NB4 (cell line): Measurements from ENCODE around the gene SLC7A4.

Experiments used
- MYC ChIP-seq: IDR thresholded peaks from 2 replicates; pipeline ENCODE4 v1.6.1; 2011; ENCODE audit warnings: low read depth, low read length
- POLR2A ChIP-seq: IDR thresholded peaks from 2 replicates; pipeline ENCODE4 v1.6.1; 2011; ENCODE audit warnings: mild to moderate bottlenecking; ENCODE audit not compliant: insufficient read length; ENCODE audit errors: extremely low read depth
- TF ChIP-seq, protein P1 (sequence below): IDR thresholded peaks from one replicate; pipeline ENCODE4 v1.5.1; 2012; ENCODE audit warnings: low read depth, low read length
- TF ChIP-seq, protein P2 (sequence below): IDR thresholded peaks from 2 replicates; pipeline ENCODE4 v1.6.1; 2011; ENCODE audit warnings: low read depth, low read length

DNA sequence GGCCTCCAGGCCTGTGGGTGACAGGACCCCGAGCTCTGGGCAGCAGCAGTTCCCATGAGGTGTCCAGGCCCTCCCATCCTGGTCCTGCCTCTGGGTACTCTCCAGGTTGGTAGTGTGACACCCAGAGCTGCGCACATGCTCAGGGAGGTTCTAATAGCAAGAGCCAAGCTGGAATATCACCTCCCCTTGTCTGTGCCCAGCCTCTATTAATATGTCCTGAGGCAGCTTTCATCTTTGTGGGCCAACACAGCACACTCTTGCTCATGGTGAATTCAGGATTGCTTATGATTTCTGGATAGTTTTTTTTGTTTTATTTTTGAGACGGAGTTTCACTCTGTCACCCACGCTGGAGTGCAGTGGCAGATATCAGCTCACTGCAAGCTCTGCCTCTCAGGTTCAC lies 14.0 kb downstream of the SLC7A4 start:
- TF ChIP-seq POLR2A = no peak
- TF ChIP-seq, protein P1, sequence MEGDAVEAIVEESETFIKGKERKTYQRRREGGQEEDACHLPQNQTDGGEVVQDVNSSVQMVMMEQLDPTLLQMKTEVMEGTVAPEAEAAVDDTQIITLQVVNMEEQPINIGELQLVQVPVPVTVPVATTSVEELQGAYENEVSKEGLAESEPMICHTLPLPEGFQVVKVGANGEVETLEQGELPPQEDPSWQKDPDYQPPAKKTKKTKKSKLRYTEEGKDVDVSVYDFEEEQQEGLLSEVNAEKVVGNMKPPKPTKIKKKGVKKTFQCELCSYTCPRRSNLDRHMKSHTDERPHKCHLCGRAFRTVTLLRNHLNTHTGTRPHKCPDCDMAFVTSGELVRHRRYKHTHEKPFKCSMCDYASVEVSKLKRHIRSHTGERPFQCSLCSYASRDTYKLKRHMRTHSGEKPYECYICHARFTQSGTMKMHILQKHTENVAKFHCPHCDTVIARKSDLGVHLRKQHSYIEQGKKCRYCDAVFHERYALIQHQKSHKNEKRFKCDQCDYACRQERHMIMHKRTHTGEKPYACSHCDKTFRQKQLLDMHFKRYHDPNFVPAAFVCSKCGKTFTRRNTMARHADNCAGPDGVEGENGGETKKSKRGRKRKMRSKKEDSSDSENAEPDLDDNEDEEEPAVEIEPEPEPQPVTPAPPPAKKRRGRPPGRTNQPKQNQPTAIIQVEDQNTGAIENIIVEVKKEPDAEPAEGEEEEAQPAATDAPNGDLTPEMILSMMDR = no peak
- TF ChIP-seq, protein P2, sequence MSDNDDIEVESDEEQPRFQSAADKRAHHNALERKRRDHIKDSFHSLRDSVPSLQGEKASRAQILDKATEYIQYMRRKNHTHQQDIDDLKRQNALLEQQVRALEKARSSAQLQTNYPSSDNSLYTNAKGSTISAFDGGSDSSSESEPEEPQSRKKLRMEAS = no peak
- TF ChIP-seq MYC = no peak
